Measurements from ENCODE around the gene NEUROG3.

The NEUROG3 gene, protein sequence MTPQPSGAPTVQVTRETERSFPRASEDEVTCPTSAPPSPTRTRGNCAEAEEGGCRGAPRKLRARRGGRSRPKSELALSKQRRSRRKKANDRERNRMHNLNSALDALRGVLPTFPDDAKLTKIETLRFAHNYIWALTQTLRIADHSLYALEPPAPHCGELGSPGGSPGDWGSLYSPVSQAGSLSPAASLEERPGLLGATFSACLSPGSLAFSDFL
- 0 to 0.04 (median 0) reads per million in 18 experiments for total RNA-seq

DNA sequence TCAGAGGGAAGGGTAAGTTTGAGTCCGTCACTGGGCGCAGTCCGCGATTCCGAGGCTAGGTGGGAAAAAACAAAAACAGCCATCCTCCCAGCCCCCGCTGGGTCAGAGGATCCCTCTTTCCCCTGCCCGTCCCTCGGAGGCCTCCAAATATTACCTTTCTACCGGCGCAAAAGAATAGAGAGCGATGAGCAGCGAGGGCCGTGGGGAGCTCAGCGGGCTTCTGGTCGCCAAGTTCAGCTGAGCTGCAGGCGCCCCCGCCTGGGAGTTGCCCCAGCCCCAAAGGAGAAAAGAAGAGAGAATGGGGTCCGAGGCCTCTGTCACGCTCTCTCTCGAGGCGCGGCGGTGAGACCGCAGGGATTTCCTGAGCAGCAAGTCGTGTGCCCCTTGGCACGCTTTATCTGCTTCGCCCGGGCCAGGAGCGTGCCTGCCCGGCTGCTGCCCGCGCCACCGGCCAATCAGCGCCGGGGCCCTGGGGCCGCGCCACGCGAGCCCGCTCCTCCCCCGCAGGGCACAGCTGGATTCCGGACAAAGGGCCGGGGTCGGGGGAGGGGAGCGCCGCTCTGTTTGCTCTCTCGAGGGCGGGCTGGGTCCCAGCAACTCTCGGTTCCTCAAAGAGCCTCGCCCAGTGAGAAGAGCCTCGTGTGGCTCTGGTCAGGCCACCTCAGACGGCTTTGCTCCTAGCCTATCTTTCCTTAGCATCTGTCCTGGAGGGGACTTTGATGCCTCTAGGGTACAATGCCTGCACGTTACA, at the start of gene NEUROG3:
Gene NEUROG3, minus strand, starts transcription at position 367 of the 751 bp plus-strand sequence. CDS start 379 bp downstream, outside the sequence.
- peak in 1 of 2 donors; percentile 5 for DNase-seq

DNA sequence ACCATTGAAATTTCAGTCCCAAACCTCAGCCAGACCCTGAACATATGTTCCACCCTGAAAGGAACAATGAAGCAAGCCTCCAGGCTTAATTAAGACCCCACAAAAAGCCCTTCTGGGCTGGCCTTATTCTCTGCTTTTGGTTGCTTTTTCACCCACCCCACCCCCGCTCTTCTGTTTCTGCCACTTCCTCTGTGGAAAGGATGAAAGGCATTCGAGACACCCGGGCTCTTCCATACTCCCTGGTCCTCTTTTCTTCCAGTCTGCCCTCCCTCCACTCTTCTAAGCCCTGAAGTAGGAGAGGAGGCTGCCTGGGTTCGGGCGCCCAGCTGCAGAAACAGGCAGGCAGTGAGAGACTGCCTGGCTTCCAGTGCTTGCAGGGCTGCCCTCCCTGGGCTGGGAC, 47.4 kb upstream of the NEUROG3 start:
- DNase-seq: no peak

DNA sequence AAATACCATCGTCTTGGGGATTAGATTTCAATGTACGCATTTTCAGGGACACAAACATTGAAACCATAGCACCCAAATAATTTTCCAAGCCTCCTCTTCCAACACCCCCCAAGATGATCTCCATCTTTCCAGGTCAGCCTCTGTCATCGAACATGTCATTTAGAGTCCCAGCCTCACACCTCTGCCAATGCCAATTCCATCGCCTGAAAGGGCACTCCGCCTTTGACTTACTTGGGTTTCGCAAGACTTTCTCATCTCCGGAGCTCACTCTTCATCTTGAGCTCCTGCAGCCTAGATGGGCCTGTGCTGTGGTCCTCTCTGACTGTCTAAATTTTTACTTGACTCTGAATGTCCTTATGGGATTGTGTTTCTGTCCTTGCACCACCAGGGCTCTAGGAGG, 46.4 kb upstream of the NEUROG3 start:
- no peak for DNase-seq

DNA sequence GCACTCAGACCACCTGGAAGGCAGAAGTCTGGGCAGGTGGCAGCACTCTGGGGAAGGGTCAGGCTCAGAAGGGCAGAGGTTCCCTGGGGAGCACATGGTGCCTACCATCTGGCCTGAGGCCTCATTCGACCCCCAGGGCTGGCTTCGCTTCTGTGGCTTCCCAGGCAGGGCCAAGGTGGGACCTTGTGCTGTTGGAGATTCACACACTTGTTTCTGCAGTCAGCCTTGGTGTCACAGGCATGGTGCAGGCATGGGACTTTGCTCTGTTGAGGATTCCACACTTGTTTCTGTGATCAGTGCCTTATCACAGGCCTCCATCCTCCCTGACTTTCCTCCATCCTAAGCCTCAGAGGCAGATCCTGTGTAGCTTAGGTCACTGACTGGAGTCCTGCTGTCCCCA, 45.5 kb upstream of the NEUROG3 start:
- DNase-seq: no peak

DNA sequence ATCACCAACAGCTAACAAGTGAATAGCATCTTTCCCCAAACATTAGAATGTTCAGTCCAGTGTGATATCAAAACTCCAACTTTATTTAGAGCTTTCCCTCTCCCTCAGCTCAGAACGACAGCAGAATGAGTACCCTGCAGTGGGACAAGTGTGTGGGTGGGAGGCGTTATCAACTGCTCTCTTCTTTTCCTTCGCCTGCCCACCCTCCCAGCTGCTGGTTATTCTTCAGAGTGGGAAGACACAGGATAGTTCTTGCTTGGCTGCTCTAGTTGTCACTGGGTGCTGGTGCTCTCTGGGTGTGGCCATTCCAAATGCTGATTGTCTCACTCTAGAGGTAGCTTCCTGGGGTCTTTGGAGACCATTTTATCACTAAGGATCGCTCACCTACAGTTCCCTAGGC, 43.1 kb upstream of the NEUROG3 start:
- no peak for DNase-seq

DNA sequence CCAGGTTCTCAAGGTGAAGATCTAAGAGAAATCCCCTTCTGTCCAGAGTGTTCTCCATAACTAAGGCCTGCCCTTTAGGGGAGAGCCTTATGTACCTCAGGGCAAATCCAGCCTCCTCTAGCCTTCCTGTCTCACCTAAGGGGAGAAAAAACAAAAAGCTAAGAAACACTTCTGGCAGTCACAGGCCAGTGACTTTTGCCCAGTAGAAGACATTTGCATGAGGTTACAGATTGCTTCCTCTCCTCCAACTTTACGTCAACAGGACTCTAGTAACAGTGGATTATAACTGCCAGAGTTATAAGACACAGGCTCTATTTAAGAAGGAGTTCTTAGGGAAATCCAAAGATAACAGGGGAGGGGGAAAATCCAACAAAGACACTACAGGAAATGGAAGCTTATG, 40.9 kb upstream of the NEUROG3 start:
- DNase-seq: no peak

DNA sequence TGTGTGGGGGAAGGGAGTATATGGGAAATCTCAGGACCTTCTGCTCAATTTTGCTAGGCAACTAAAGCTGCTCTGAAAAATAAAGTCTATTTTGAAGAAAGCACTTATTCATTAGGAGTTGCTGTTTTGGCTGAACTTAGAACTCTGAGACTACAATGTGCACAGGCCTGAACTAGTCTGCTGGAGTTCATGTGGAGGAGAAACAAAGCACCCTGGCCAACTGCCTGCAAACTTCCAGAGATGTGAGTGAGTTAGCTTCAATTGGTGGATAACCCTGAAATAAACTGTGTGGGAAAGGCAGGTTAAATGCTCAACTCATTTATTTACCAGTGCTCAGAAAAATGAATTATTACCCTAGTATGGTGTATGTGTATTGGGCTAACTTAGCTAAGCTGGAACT, 39.5 kb upstream of the NEUROG3 start:
- no peak for DNase-seq

DNA sequence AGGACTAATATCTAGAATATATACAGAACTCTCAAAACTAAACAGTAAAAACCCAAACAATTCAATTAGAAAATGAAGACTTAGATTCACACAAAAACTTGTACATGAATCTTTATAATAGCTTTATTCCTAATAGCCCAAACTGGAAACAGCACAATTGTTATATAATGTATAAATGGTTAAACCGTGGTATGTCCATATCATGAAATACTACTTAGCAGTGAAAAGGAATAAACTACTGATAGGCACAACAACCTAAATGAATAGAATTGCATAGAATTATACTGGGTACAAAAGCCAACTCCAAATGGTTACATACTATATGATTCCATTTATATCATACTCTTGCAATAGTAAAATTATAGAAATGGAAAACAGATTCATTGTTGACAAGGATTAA, 35.9 kb upstream of the NEUROG3 start:
- no peak for DNase-seq

DNA sequence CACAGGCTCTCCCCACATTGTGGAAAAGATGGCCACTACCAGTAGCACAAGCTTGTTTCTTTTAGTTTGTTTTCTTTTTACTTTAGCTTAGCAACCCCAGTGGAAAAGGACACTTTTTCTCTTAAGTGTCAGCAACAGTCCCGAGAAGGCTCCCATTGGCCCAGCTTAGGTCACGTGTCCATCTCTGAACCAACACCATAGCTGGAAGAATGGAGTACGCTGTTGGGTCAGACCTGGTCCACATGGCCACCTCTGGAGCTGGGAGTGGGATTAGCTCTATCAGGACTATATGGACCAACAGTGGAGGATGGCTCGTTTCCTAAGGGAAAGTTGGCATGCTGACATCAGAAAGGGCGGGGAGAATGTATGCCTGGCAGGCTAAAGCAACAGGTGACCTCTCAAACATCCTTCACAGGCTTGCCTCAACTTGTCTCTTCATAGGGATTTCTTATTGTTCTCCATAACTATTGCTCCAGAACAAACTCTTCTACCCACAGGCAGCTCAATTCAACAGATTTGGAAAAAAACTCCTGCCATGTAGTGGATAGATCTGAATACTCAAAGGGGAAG, 27.6 kb upstream of the NEUROG3 start:
- DNase-seq: no peak

DNA sequence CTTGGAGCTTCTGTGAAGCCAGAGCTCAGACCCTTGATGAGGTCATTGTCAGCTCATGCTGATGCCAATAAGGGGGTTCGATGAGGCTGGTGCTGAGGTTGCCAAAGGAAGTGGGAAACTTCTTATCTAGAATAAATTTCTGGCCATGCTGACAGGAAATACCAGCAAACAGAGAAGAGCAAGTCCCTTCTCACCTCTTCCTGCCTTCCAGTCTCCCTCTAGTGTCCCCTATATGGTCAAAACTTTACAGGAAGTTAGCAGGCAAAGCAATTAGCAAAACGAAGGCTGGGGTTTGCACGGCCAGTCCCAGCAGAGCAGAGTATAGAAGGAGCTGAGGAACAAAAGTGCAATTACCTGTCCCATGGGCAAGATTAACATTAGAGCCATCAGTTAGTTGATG, 15.1 kb upstream of the NEUROG3 start:
- DNase-seq: no peak

DNA sequence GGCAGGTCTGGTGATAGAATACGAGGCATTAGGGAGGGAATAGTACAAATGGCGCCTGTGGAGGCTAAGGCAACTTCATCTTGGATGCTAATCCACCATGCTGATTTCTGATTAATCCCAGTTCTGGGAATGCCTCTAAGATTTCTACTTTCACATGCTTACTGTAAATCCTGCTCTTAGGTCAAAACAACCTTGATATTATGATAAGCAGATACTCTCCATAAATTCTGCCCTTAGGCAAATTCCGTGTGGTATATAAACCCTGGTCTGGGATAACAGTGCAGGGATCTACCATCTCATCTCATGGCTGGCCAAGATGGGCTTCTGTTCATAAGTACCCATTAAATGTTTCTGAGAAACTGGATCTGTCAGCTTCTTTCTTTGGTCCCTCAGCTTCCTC, 11.4 kb upstream of the NEUROG3 start:
- DNase-seq: no peak

DNA sequence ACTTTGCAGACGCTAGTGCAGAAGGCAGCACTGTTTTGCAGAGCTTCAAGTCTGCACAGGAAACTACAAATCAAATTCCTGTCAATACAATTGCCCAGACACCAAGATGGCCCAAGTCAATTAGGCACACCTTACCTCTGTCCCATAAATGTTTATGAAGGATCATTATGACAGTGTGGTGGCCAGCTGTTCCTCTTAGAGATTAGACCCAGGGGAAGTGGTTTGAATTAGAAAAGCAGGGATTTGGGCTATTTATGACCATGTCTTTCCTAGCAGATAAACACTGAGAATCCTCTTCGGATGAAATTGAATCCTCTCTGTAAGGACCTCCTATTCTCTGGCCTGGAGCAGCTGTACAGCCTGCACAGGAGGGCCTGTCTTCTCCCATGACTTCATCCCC, 9.9 kb upstream of the NEUROG3 start:
- no peak for DNase-seq

DNA sequence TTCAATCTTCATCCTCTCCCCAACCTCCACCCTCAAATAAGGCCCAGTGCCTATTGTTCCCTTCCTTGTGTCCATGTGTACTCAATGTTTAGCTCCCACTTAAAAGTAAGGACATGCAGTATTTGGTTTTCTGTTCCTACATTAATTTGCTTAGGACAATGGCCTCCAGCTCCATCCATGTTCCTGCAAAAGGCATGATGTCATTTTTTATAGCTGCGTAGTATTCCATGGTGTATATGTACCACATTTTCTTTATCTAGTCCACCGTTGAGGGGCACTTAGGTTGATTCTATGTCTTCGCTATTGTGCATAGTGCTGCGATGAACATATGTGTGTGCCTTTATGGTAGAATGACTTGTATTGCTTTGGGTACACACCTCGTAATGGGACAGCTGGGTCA, 7.2 kb upstream of the NEUROG3 start:
- DNase-seq: no peak

DNA sequence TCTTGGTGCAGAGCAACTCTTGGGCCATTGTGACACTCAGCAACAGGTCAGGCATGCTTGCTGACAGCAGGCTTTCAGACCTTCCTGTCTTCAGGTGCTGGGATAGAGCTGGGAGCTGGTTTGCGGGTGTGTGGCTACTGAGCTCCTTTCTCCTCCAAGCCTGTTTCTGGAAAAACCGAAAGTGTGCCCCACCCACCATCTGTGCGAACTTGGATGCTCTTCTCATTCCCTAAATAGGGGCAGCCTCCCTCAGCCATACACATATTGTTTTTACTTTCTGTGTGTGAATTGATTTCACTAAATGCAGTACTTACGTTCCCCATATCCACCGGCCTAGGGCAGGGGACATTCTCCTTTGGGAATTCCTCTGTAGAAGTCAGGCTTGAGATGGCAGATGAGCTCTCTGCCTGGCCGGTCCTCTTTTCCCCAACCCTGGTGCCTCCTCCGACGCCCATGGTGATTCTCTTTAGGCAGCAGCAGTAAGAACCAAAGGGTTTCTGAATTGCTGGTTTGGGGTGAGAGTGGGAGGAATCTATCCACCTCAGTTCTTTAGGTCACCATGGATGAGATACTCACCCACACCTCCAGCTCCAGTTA, 6.3 kb upstream of the NEUROG3 start:
- DNase-seq: no peak

DNA sequence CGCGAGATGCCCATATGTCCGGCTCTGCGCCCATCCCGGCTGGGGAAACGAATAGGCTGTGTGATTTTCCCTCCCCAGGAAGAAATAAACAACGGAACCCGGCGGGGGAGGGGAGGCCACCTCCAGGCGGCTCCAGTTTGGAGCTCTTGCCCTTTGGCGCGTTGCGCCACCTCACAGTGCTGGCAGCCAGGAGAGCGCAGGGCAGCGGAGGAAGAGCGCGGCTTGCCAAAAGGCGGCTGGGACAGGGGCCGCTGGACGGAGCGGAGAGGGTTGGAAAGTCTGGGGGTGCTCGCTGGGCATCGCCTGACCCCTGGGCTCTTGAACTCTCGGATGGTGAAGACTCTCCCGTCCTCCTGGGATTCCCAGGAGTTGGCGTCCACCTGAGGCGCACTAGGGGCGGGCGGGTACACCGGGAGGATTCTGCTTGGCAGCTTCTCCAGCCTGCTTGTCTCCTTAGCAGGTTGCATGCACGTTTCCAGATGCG, 5.3 kb upstream of the NEUROG3 start:
- DNase-seq: no peak

DNA sequence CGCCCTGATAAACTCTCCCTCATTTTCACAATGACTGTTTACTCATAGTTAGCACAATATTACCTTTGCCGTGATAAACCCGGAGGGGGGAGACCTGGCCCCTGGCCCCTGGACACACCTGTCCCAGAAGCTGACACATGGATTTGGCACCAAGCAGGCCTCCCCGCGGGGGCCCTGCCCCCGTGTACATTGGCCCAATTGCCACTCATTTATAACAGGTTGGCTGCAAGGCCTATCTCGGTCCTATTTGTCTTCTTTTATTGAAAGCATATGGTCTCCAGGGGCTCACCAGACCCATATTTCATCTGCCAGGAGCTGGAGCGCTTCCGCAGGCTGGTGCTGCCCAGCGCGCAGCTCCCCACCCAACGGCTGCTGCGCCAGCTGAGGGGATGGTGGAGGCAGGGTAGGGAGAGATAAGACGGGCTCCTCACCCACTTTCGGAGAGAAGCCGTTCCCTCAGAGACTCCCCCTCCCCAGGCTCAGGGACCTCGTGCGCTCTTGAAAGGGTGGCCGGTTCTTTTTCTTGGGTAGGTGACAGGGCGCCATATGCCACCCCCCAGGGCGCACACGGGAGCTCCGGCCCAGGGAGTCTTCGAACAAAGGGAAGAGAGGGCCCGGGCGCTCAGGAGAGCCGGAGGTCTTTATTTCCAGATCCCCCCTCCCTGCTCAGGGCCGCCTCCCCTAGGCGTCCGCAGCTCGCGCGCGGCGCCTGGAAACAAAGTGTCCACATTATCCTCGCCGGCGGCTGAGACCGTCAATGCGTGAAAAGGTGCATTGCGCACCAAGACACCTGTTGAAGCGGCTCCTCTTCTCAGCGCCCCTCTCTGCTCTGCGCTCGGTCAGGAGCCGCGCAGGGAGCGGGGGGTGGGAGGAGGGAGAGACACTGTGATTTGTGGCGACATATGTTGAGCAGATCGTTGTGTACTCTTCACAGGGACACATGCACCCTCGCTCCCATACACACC, 4.3 kb upstream of the NEUROG3 start:
- DNase-seq: no peak

DNA sequence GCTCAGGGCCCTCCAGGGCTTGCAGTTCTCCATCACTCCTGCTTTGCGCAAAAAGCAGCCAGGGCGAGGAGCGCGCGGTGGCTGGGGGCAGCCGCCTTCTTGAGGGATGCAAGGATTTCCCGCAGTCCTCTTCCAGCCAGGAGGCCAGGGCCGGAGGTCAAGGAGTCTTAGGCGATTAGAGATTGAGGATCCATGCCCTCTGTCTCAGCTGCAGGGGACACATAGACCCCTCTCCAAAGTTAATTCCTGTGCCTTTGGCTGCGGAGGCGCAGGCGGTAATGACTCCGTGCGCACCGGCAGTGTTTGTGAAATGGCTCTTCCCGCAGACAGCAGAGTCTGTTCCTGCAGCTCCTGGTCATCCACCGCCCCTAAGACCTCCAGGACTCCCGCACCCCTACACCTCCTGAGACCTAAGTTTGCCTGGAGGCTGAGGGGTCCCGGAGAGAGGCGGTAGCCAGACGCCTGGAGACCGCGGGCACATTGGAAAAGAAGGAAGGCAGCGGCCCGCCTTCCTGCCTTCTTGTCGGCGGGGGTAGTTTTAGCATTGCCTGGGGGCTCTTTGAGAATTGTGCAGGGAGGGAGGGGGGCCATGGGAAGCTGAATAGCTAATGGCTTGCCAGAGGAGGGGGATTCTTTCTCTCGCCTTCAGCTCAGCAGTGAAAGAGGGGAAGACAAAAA, 3.3 kb upstream of the NEUROG3 start:
- no peak for DNase-seq

DNA sequence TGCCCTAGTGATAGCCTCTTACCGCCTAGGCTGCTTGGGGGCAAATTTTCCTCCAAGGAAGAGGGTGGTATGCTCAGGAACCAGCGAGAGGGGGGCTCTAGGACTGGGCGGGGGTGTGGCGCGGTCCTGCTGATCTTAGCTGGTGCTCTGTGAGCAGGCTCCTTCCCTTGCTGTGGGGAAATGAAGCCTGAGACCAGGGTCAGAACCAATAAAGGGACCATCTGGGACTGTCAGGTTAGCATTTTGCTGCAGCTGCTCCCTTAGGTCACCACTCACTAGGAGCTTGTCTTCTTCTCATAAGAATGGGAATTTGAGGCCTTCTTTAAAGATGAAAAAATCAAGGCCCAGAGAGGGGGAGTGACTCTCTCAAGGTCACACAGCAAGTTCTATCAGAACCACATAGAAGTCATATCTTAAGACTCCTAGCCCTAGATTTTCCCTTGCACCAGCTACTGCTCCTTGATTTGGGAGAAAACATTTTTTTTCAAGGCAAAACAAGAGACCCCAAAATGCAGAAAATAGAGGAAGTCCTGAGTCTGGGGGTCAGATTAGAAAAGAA, 2.0 kb upstream of the NEUROG3 start:
- DNase-seq: no peak

DNA sequence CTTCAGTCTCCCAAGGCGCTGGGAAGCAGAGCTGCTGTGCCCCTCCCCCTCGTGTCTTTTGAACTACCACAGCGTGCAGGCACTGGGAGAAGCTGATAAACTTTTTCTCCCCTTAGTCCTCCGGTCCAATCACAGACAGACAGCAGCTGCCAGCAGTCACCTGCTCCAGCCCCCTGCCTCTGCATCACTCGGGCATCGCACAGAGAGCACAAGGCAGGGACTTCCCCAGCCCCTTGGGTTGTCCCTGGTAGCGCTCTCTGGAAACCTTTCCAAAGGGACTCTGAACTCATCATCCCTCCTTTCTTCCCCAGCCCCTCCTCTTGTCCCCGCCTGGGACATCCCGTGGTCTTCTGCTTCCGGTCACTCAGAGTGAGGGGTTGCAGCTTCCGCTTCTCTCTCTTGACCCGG, 1.4 kb upstream of the NEUROG3 start:
- DNase-seq: no peak

DNA sequence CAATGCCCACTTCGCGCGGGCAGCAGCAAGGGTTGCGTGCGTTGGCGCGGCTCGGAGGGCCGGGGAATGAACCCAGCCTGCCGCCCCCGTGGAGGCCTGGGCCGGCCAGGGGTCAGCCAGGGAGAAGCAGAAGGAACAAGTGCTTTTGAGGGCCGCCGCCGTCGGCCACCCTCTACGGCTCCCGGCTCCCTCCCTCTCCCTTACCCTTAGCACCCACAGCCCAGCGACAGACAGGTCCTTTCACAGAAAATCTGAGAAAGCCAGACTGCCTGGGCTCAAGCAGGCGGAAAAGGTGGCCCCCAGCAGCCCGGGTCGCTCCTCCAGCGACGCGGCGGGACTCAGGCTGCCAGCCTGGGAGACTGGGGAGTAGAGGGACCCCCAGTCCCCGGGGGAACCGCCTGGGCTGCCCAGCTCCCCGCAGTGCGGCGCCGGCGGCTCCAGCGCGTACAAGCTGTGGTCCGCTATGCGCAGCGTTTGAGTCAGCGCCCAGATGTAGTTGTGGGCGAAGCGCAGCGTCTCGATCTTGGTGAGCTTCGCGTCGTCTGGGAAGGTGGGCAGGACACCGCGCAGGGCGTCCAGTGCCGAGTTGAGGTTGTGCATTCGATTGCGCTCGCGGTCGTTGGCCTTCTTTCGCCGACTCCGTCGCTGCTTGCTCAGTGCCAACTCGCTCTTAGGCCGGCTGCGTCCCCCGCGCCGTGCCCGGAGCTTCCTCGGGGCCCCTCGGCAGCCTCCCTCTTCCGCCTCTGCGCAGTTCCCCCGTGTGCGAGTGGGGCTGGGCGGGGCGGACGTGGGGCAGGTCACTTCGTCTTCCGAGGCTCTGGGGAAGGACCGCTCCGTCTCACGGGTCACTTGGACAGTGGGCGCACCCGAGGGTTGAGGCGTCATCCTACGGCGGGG, 815 bp downstream of the NEUROG3 start:
- DNase-seq: peak in 1 of 2 donors; percentile 1
